ENCODE results near the gene RALGPS2.
"Not testable (repeated sequence)": the region's sequence is repeated elsewhere in the genome, so short reads cannot be mapped to it uniquely, and the experiment has no call there.

The RALGPS2 gene

GRCh38 chr1:178844436-178844835, 119.4 kb downstream of the RALGPS2 start:
- no peak for FAIRE-seq
- TF ChIP-seq POLR2A (IDR thresholded peaks at IDR 0.05; ENCODE audit: low read depth, low read length): no peak
- TF ChIP-seq POLR2AphosphoS5 (IDR thresholded peaks at IDR 0.05; ENCODE audit: low read depth, low read length): no peak
- TF ChIP-seq TAF1 (IDR thresholded peaks at IDR 0.05; ENCODE audit: borderline replicate concordance, low read depth, low read length): no peak
- no peak for DNase-seq (ENCODE audit: insufficient read length)

GRCh38 chr1:178846306-178846705, 121.3 kb downstream of the RALGPS2 start:
- TF ChIP-seq POLR2AphosphoS5 (IDR thresholded peaks at IDR 0.05; ENCODE audit: low read depth, low read length) (no peak), POLR2A (IDR thresholded peaks at IDR 0.05; ENCODE audit: low read depth, low read length) (no peak), TAF1 (IDR thresholded peaks at IDR 0.05; ENCODE audit: borderline replicate concordance, low read depth, low read length) (no peak)
- DNase-seq (ENCODE audit: insufficient read length) (no peak), FAIRE-seq (no peak)

- TF ChIP-seq TAF1 (IDR thresholded peaks at IDR 0.05; ENCODE audit: borderline replicate concordance, low read depth, low read length) (no peak), POLR2AphosphoS5 (IDR thresholded peaks at IDR 0.05; ENCODE audit: low read depth, low read length) (no peak), POLR2A (IDR thresholded peaks at IDR 0.05; ENCODE audit: low read depth, low read length) (no peak)
- DNase-seq (ENCODE audit: insufficient read length) (no peak), FAIRE-seq (no peak)
Observed at GRCh38 chr1:178847396-178847849, 122.4 kb downstream of the RALGPS2 start.

GRCh38 chr1:178847919-178848318, 122.9 kb downstream of the RALGPS2 start:
- FAIRE-seq; DNase-seq (ENCODE audit: insufficient read length): not testable (repeated sequence)

GRCh38 chr1:178849918-178850317, 124.9 kb downstream of the RALGPS2 start:
- DNase-seq (ENCODE audit: insufficient read length) (no peak), FAIRE-seq (no peak)
- TF ChIP-seq POLR2AphosphoS5 (IDR thresholded peaks at IDR 0.05; ENCODE audit: low read depth, low read length): no peak
- TF ChIP-seq TAF1 (IDR thresholded peaks at IDR 0.05; ENCODE audit: borderline replicate concordance, low read depth, low read length): no peak
- TF ChIP-seq POLR2A (IDR thresholded peaks at IDR 0.05; ENCODE audit: low read depth, low read length): no peak

- DNase-seq (ENCODE audit: insufficient read length) (no peak), FAIRE-seq (no peak)
- no peak for TF ChIP-seq TAF1 (IDR thresholded peaks at IDR 0.05; ENCODE audit: borderline replicate concordance, low read depth, low read length)
- TF ChIP-seq POLR2AphosphoS5 (IDR thresholded peaks at IDR 0.05; ENCODE audit: low read depth, low read length): no peak
- no peak for TF ChIP-seq POLR2A (IDR thresholded peaks at IDR 0.05; ENCODE audit: low read depth, low read length)
Observed at GRCh38 chr1:178857126-178857525, 132.1 kb downstream of the RALGPS2 start.

- TF ChIP-seq TAF1 (IDR thresholded peaks at IDR 0.05; ENCODE audit: borderline replicate concordance, low read depth, low read length): no peak
- no peak for TF ChIP-seq POLR2AphosphoS5 (IDR thresholded peaks at IDR 0.05; ENCODE audit: low read depth, low read length)
- TF ChIP-seq POLR2A (IDR thresholded peaks at IDR 0.05; ENCODE audit: low read depth, low read length): no peak
- no peak for DNase-seq (ENCODE audit: insufficient read length)
- FAIRE-seq: no peak
Observed at GRCh38 chr1:178862416-178862815, 137.4 kb downstream of the RALGPS2 start.

- FAIRE-seq (no peak), DNase-seq (ENCODE audit: insufficient read length) (no peak)
- TF ChIP-seq POLR2A (IDR thresholded peaks at IDR 0.05; ENCODE audit: low read depth, low read length): no peak
- TF ChIP-seq POLR2AphosphoS5 (IDR thresholded peaks at IDR 0.05; ENCODE audit: low read depth, low read length): no peak
- no peak for TF ChIP-seq TAF1 (IDR thresholded peaks at IDR 0.05; ENCODE audit: borderline replicate concordance, low read depth, low read length)
Observed at GRCh38 chr1:178862864-178863263, 137.8 kb downstream of the RALGPS2 start.

GRCh38 chr1:178864326-178864725, 139.3 kb downstream of the RALGPS2 start:
- FAIRE-seq (no peak), DNase-seq (ENCODE audit: insufficient read length) (no peak)
- no peak for TF ChIP-seq POLR2AphosphoS5 (IDR thresholded peaks at IDR 0.05; ENCODE audit: low read depth, low read length)
- no peak for TF ChIP-seq POLR2A (IDR thresholded peaks at IDR 0.05; ENCODE audit: low read depth, low read length)
- TF ChIP-seq TAF1 (IDR thresholded peaks at IDR 0.05; ENCODE audit: borderline replicate concordance, low read depth, low read length): no peak

GRCh38 chr1:178867670-178868069, 142.6 kb downstream of the RALGPS2 start:
- FAIRE-seq (peak; percentile 67), DNase-seq (ENCODE audit: insufficient read length) (no peak)
- no peak for TF ChIP-seq POLR2A (IDR thresholded peaks at IDR 0.05; ENCODE audit: low read depth, low read length)
- no peak for TF ChIP-seq POLR2AphosphoS5 (IDR thresholded peaks at IDR 0.05; ENCODE audit: low read depth, low read length)
- no peak for TF ChIP-seq TAF1 (IDR thresholded peaks at IDR 0.05; ENCODE audit: borderline replicate concordance, low read depth, low read length)

- FAIRE-seq: no peak
- TF ChIP-seq TAF1 (IDR thresholded peaks at IDR 0.05; ENCODE audit: borderline replicate concordance, low read depth, low read length) (no peak), POLR2AphosphoS5 (IDR thresholded peaks at IDR 0.05; ENCODE audit: low read depth, low read length) (no peak), POLR2A (IDR thresholded peaks at IDR 0.05; ENCODE audit: low read depth, low read length) (no peak)
- DNase-seq (ENCODE audit: insufficient read length): no peak
Observed at GRCh38 chr1:178868706-178869105, 143.7 kb downstream of the RALGPS2 start.

- FAIRE-seq: no peak
- no peak for DNase-seq (ENCODE audit: insufficient read length)
- TF ChIP-seq POLR2A (IDR thresholded peaks at IDR 0.05; ENCODE audit: low read depth, low read length) (no peak), POLR2AphosphoS5 (IDR thresholded peaks at IDR 0.05; ENCODE audit: low read depth, low read length) (no peak), TAF1 (IDR thresholded peaks at IDR 0.05; ENCODE audit: borderline replicate concordance, low read depth, low read length) (no peak)
Observed at GRCh38 chr1:178869119-178869697, 144.2 kb downstream of the RALGPS2 start.

GRCh38 chr1:178870221-178870620, 145.2 kb downstream of the RALGPS2 start:
- no peak for DNase-seq (ENCODE audit: insufficient read length)
- TF ChIP-seq POLR2A (IDR thresholded peaks at IDR 0.05; ENCODE audit: low read depth, low read length): no peak
- TF ChIP-seq TAF1 (IDR thresholded peaks at IDR 0.05; ENCODE audit: borderline replicate concordance, low read depth, low read length): no peak
- no peak for TF ChIP-seq POLR2AphosphoS5 (IDR thresholded peaks at IDR 0.05; ENCODE audit: low read depth, low read length)
- FAIRE-seq: no peak
